Ishikawa (cell line): ENCODE data around the gene RAPGEF2.

Experiments used
- CEBPB ChIP-seq: IDR thresholded peaks from 2 replicates; pipeline ENCODE4 v1.6.1; 2012
- NFIC ChIP-seq: IDR thresholded peaks from 2 replicates; pipeline ENCODE4 v1.6.1; 2012
- REST ChIP-seq: IDR thresholded peaks from 2 replicates; pipeline ENCODE4 v1.6.1; 2012; ENCODE audit warnings: low read depth, mild to moderate bottlenecking
- USF1 ChIP-seq: IDR thresholded peaks from 2 replicates; pipeline ENCODE4 v1.6.1; 2012
- YY1 ChIP-seq: IDR thresholded peaks from 2 replicates; pipeline ENCODE4 v1.6.1; 2012; ENCODE audit warnings: low read depth
- ZBTB7A ChIP-seq: IDR thresholded peaks from 2 replicates; pipeline ENCODE4 v1.6.1; 2012; ENCODE audit warnings: low read depth

GRCh38 chr4:159142681-159143384 lies 40.0 kb downstream of the RAPGEF2 start:
- TF ChIP-seq NFIC = no peak
- no peak for TF ChIP-seq REST
- no peak for TF ChIP-seq YY1
- no peak for TF ChIP-seq ZBTB7A
- TF ChIP-seq CEBPB = no peak
- no peak for TF ChIP-seq USF1
